GM23338 (cell line): ENCODE data around the gene LNPEP. TPM values are rescaled to one million over a fixed set of nuclear protein-coding genes. Genes with fewer than 3 reads are reported as not detected.

Experiments
- ATAC-seq: fragments of 200-7000 bp; cut with Tn5 transposase; 3 replicates; pipeline ENCODE4 v1.9.1; 2020
- DNase-seq: peaks from one replicate; pipeline ENCODE4 v3.0.0-alpha.2; 2015; ENCODE audit warnings: low spot score
- H2AFZ ChIP-seq: fragments of 200-600 bp; sonication (generic); 2 replicates; pipeline ENCODE4 v1.8.0; 2016; ENCODE audit warnings: antibody characterized with exemption, mild to moderate bottlenecking, moderate library complexity
- H3F3A ChIP-seq: fragments of 200-600 bp; sonication (generic); replicated peaks from 2 replicates; pipeline ENCODE4 v1.8.0; 2017; ENCODE audit warnings: antibody characterized with exemption, mixed run types, low read depth
- H3K27ac ChIP-seq: fragments of 200-600 bp; sonication (generic); 2 replicates; pipeline ENCODE4 v1.6.1; 2016; ENCODE audit warnings: low read depth
- H3K27me3 ChIP-seq: fragments of 200-600 bp; sonication (generic); 2 replicates; pipeline ENCODE4 v1.8.0; 2016; ENCODE audit warnings: mild to moderate bottlenecking, mixed run types, moderate library complexity; ENCODE audit not compliant: insufficient read depth
- H3K36me3 ChIP-seq: fragments of 200-600 bp; sonication (generic); 2 replicates; pipeline ENCODE4 v1.8.0; 2016; ENCODE audit warnings: mild to moderate bottlenecking; ENCODE audit not compliant: insufficient read depth
- H3K4me1 ChIP-seq: fragments of 200-600 bp; sonication (generic); 2 replicates; pipeline ENCODE4 v1.8.0; 2016; ENCODE audit warnings: mild to moderate bottlenecking, moderate library complexity; ENCODE audit not compliant: insufficient read depth
- H3K4me2 ChIP-seq: fragments of 200-600 bp; sonication (generic); 2 replicates; pipeline ENCODE4 v1.7.1; 2017; ENCODE audit warnings: mixed run types
- H3K4me3 ChIP-seq: fragments of 200-600 bp; sonication (generic); 2 replicates; pipeline ENCODE4 v1.6.1; 2016; ENCODE audit warnings: mixed run types
- H3K79me2 ChIP-seq: fragments of 200-600 bp; sonication (generic); replicated peaks from 2 replicates; pipeline ENCODE4 v1.8.0; 2017; ENCODE audit warnings: mild to moderate bottlenecking; ENCODE audit not compliant: insufficient read depth
- H3K9me2 ChIP-seq: fragments of 200-600 bp; sonication (generic); 2 replicates; pipeline ENCODE4 v1.8.0; 2017; ENCODE audit not compliant: insufficient read depth
- H4K20me1 ChIP-seq: fragments of 200-600 bp; sonication (generic); replicated peaks from 2 replicates; pipeline ENCODE4 v1.8.0; 2017; ENCODE audit warnings: mild to moderate bottlenecking; ENCODE audit not compliant: insufficient read depth
- H3K27ac Mint-ChIP-seq: 2 replicates; pipeline ENCODE4 v1.8.0; 2020; ENCODE audit warnings: inconsistent platforms, mild to moderate bottlenecking, moderate library complexity, mixed read lengths
- H3K27me3 Mint-ChIP-seq: 3 replicates; pipeline ENCODE4 v1.8.0; 2022; ENCODE audit warnings: low read depth, mild to moderate bottlenecking, moderate library complexity, mixed read lengths, inconsistent platforms; ENCODE audit not compliant: insufficient read depth, poor library complexity
- H3K36me3 Mint-ChIP-seq: 3 replicates; pipeline ENCODE4 v1.8.0; 2021; ENCODE audit warnings: low read depth, mild to moderate bottlenecking, inconsistent platforms, moderate library complexity, mixed read lengths
- H3K4me1 Mint-ChIP-seq: 3 replicates; pipeline ENCODE4 v1.8.0; 2020; ENCODE audit warnings: mild to moderate bottlenecking, inconsistent platforms, mixed read lengths
- H3K4me3 Mint-ChIP-seq: 3 replicates; pipeline ENCODE4 v1.8.0; 2021; ENCODE audit warnings: moderate library complexity, mild to moderate bottlenecking, inconsistent platforms, mixed read lengths
- H3K9me3 Mint-ChIP-seq: 3 replicates; pipeline ENCODE4 v1.8.0; 2020; ENCODE audit warnings: moderate library complexity, mild to moderate bottlenecking, inconsistent platforms, mixed read lengths
- CREB1 ChIP-seq: fragments of 250-450 bp; sonication (Bioruptor Pico); IDR thresholded peaks from 2 replicates; pipeline ENCODE4 v1.5.0; 2020; ENCODE audit warnings: low read depth, mild to moderate bottlenecking, moderate library complexity
- EZH2phosphoT487 ChIP-seq: fragments of 200-600 bp; sonication (generic); IDR thresholded peaks from one replicate; pipeline ENCODE4 v1.8.1; 2018; ENCODE audit warnings: antibody characterized with exemption; ENCODE audit not compliant: unreplicated experiment
- JUNB ChIP-seq: IDR thresholded peaks from one replicate; pipeline ENCODE4 v1.6.1; 2016; ENCODE audit warnings: antibody characterized with exemption; ENCODE audit not compliant: unreplicated experiment
- NANOG ChIP-seq: IDR thresholded peaks from 2 replicates; pipeline ENCODE4 v1.6.1; 2016; ENCODE audit warnings: antibody characterized with exemption, borderline replicate concordance
- POLR2AphosphoS5 ChIP-seq: IDR thresholded peaks from 2 replicates; pipeline ENCODE4 v1.6.1; 2016; ENCODE audit warnings: antibody characterized with exemption, low read depth
- REST ChIP-seq: IDR thresholded peaks from one replicate; pipeline ENCODE4 v1.6.1; 2018; ENCODE audit warnings: antibody characterized with exemption; ENCODE audit not compliant: unreplicated experiment
- STAT1 ChIP-seq: IDR thresholded peaks from one replicate; pipeline ENCODE4 v1.6.1; 2016; ENCODE audit warnings: antibody characterized with exemption; ENCODE audit not compliant: unreplicated experiment
- ZNF114 ChIP-seq: fragments of 250-450 bp; sonication (Bioruptor Pico); IDR thresholded peaks from 2 replicates; pipeline ENCODE4 v1.5.0; 2020; ENCODE audit warnings: mild to moderate bottlenecking, moderate library complexity
- polyA plus RNA-seq: library from polyadenylated mRNA; unstranded; fragments of >200 nt; fragmentation: Nextera tagmentation; extraction: Ambion mirVana; gene quantifications from 2 replicates; pipeline ENCODE4 v1.2.1, GENCODE V29; 2016
- total RNA-seq: library from RNA; depleted of rRNA; stranded (reverse); fragments of >200 nt; shearing (Covaris generic); gene quantifications from 2 replicates; pipeline ENCODE4 v1.2.3, GENCODE V29; 2014

The LNPEP gene
- total and polyA plus RNA-seq, 2 experiments from 2014 or later = 1.2 to 8.3 TPM

GRCh38 chr5:96934708-96935558 lies 947 bp upstream of the LNPEP start:
- Histone ChIP-seq H3K27me3 (peaks cover 23% of the 10 kb centered on the region), H2AFZ (peak overlapping the region; percentile 100), H3F3A (peaks cover 6% of the 10 kb centered on the region), H3K36me3 (no peaks in the 10 kb centered on the region), H3K4me2 (peak overlapping the region; percentile 94), H3K27ac (peak overlapping the region; percentile 95), H3K4me1 (peaks cover 19% of the 10 kb centered on the region; the same call in 1 of the 2 replicates), H3K9me2 (no peaks in the 10 kb centered on the region), H3K4me3 (peak overlapping the region; percentile 84), H4K20me1 (no peaks in the 10 kb centered on the region), H3K79me2 (peaks cover 2% of the 10 kb centered on the region; the same call in 1 of the 2 replicates)
- Mint-ChIP-seq H3K4me1 (peaks cover 16% of the 10 kb centered on the region), H3K27ac (peak overlapping the region; percentile 87), H3K27me3 (peaks cover 21% of the 10 kb centered on the region), H3K36me3 (no peaks in the 10 kb centered on the region; the same call in 2 of the 3 replicates), H3K4me3 (peak overlapping the region; percentile 88), H3K9me3 (no peaks in the 10 kb centered on the region)
- TF ChIP-seq STAT1 = no peak
- no peak for TF ChIP-seq ZNF114 (CRISPR knock-in tag)
- no peak for TF ChIP-seq NANOG
- peak; percentile 29; the same call in 1 of the 2 replicates for TF ChIP-seq POLR2AphosphoS5
- no peak for TF ChIP-seq REST
- no peak for TF ChIP-seq EZH2phosphoT487
- peak; percentile 51; the same call in 1 of the 2 replicates for TF ChIP-seq CREB1 (CRISPR knock-in tag)
- ATAC-seq = peak; percentile 76
- DNase-seq = peak; percentile 90

- peaks cover 23% of the 10 kb centered on the region for H3K4me1 Mint-ChIP-seq
- Histone ChIP-seq H3K9me2 (no peaks in the 10 kb centered on the region), H3K4me2 (peak overlapping the region; percentile 94), H3K79me2 (peaks cover 7% of the 10 kb centered on the region), H3K36me3 (no peaks in the 10 kb centered on the region), H4K20me1 (no peaks in the 10 kb centered on the region), H3K4me3 (peak overlapping the region; percentile 84), H3F3A (peaks cover 6% of the 10 kb centered on the region), H3K27me3 (peaks cover 23% of the 10 kb centered on the region), H3K4me1 (peaks cover 19% of the 10 kb centered on the region; the same call in 1 of the 2 replicates), H3K27ac (no peak overlapping the region), H2AFZ (peak overlapping the region; percentile 78)
- no peak overlapping the region for H3K27ac Mint-ChIP-seq
- H3K36me3 Mint-ChIP-seq = no peaks in the 10 kb centered on the region; the same call in 2 of the 3 replicates
- peak overlapping the region; percentile 88 for H3K4me3 Mint-ChIP-seq
- peaks cover 19% of the 10 kb centered on the region for H3K27me3 Mint-ChIP-seq
- peak; percentile 16 for ATAC-seq
- no peaks in the 10 kb centered on the region for H3K9me3 Mint-ChIP-seq
- DNase-seq = peak; percentile 53
- TF ChIP-seq JUNB (no peak), NANOG (no peak)
Measured at GRCh38 chr5:96936431-96937320, 796 bp downstream of the LNPEP start.
